ENCODE results near the gene FBXW4.
"Not testable (repeated sequence)": the region's sequence is repeated elsewhere in the genome, so short reads cannot be mapped to it uniquely, and the experiment has no call there.

The FBXW4 gene

GRCh38 chr10:101653536-101653935, 41.4 kb downstream of the FBXW4 start:
- DNase-seq, result no peak

GRCh38 chr10:101651336-101651735, 43.6 kb downstream of the FBXW4 start:
- DNase-seq, result no peak

GRCh38 chr10:101650863-101651262, 44.1 kb downstream of the FBXW4 start:
- DNase-seq, result no peak

- peak; percentile 7 for DNase-seq
Observed at GRCh38 chr10:101649525-101650085, 45.4 kb downstream of the FBXW4 start.

GRCh38 chr10:101647255-101647654, 47.7 kb downstream of the FBXW4 start:
- no peak for DNase-seq

- DNase-seq, result no peak
Observed at GRCh38 chr10:101646364-101646763, 48.6 kb downstream of the FBXW4 start.

- DNase-seq, result no peak
Observed at GRCh38 chr10:101645659-101646058, 49.3 kb downstream of the FBXW4 start.

GRCh38 chr10:101644002-101644401, 51.0 kb downstream of the FBXW4 start:
- DNase-seq, result no peak

- no peak for DNase-seq
Observed at GRCh38 chr10:101643546-101643945, 51.4 kb downstream of the FBXW4 start.

- no peak for DNase-seq
Observed at GRCh38 chr10:101639141-101639900, 55.6 kb downstream of the FBXW4 start.

- not testable (repeated sequence) for DNase-seq
Observed at GRCh38 chr10:101633510-101633909, 61.5 kb downstream of the FBXW4 start.

GRCh38 chr10:101631821-101632475, 63.0 kb downstream of the FBXW4 start:
- no peak for DNase-seq

- no peak for DNase-seq
Observed at GRCh38 chr10:101630633-101630920, 64.4 kb downstream of the FBXW4 start.

GRCh38 chr10:101629837-101630632, 64.9 kb downstream of the FBXW4 start:
- DNase-seq, result no peak

- no peak for DNase-seq
Observed at GRCh38 chr10:101625821-101626412, 69.1 kb downstream of the FBXW4 start.

GRCh38 chr10:101624526-101625102, 70.4 kb downstream of the FBXW4 start:
- DNase-seq, result peak; percentile 41

- no peak for DNase-seq
Observed at GRCh38 chr10:101623528-101623927, 71.4 kb downstream of the FBXW4 start.

- no peak for DNase-seq
Observed at GRCh38 chr10:101619983-101620382, 75.0 kb downstream of the FBXW4 start.

- no peak for DNase-seq
Observed at GRCh38 chr10:101618871-101619270, 76.1 kb downstream of the FBXW4 start.

- DNase-seq, result no peak
Observed at GRCh38 chr10:101617824-101618568, 77.0 kb downstream of the FBXW4 start.

GRCh38 chr10:101617102-101617823, 77.7 kb downstream of the FBXW4 start:
- DNase-seq, result no peak
